ENCODE measurements around the gene ERN2. TPM values are rescaled to one million over a fixed set of nuclear protein-coding genes. Genes with fewer than 3 reads are reported as not detected.
"Not testable (repeated sequence)": the region's sequence is repeated elsewhere in the genome, so short reads cannot be mapped to it uniquely, and the experiment has no call there.

The ERN2 gene
- total RNA-seq, 4 donors from 2014 or later = 70.1 to 149 (median 92.3) TPM

DNA sequence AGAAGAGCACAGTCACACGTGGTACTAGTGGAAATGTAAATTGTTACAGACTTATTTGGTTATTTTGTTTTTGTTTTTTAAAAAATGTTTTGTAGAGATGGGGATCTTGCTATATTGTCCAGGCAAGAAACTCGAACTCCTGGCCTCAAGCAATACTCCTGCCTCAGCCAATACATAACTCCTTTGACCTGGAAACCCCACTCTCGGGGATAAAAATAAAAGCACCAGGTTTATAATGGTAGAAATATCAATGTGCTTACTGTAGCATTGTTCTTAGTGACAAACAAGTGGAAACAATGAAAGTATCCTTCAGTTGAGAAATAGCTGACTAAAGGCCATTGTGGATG, 11.7 kb upstream of the ERN2 start:
- Histone ChIP-seq H3K4me3 (no peak overlapping the region), H3K36me3 (no peaks in the 10 kb centered on the region), H3K27me3 (no peaks in the 10 kb centered on the region), H3K27ac (no peak overlapping the region), H3K4me1 (no peaks in the 10 kb centered on the region), H3K9me3 (no peaks in the 10 kb centered on the region)
- DNase-seq = no peak
- TF ChIP-seq, protein P1, sequence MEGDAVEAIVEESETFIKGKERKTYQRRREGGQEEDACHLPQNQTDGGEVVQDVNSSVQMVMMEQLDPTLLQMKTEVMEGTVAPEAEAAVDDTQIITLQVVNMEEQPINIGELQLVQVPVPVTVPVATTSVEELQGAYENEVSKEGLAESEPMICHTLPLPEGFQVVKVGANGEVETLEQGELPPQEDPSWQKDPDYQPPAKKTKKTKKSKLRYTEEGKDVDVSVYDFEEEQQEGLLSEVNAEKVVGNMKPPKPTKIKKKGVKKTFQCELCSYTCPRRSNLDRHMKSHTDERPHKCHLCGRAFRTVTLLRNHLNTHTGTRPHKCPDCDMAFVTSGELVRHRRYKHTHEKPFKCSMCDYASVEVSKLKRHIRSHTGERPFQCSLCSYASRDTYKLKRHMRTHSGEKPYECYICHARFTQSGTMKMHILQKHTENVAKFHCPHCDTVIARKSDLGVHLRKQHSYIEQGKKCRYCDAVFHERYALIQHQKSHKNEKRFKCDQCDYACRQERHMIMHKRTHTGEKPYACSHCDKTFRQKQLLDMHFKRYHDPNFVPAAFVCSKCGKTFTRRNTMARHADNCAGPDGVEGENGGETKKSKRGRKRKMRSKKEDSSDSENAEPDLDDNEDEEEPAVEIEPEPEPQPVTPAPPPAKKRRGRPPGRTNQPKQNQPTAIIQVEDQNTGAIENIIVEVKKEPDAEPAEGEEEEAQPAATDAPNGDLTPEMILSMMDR (IDR thresholded peaks at IDR 0.05) = no peak
- TF ChIP-seq POLR2A (IDR thresholded peaks at IDR 0.05) = no peak

DNA sequence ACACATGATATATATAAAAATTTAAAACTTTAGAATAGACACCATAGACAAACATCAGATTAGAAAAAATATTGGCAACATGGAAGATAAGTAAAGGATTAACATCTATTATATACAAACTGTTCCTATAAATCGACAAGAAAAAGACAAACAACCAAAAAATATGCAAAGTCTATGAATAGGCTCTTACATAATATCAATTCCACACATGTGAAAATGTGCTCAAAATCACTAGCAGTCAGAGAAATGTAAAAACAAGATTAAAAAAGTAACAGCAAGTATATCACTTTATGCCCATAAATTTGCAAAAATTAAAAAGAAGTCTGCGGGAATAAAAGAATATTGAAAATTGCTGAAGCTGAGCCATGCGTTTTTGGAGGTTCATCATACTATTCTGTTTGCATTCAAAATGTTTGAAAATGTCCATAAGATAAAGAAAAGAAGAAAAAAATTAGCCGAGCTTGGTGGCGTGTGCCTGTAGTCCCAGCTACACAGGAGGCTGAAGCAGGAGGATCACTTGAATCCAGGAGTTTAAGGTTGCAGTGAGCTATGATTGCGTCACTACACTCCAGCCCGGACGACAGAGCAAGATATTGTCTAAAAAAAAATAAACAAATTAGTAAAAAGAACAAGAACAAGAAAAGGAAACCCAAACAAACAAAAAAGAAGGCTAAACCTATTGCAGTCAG, 11.2 kb upstream of the ERN2 start:
- TF ChIP-seq POLR2A (IDR thresholded peaks at IDR 0.05) = no peak
- TF ChIP-seq, protein P1 (IDR thresholded peaks at IDR 0.05) = no peak
- Histone ChIP-seq H3K9me3 (no peaks in the 10 kb centered on the region), H3K4me3 (no peak overlapping the region), H3K36me3 (no peaks in the 10 kb centered on the region), H3K4me1 (no peaks in the 10 kb centered on the region), H3K27me3 (no peaks in the 10 kb centered on the region), H3K27ac (no peak overlapping the region)
- no peak for DNase-seq

GRCh38 chr16:23722613-23723240, 9.7 kb upstream of the ERN2 start:
- not testable (repeated sequence) for H3K9me3 ChIP-seq, H3K36me3 ChIP-seq, H3K4me3 ChIP-seq, H3K27me3 ChIP-seq, H3K27ac ChIP-seq, DNase-seq, H3K4me1 ChIP-seq

GRCh38 chr16:23716484-23716883, 3.5 kb upstream of the ERN2 start:
- H3K36me3 ChIP-seq = no peaks in the 10 kb centered on the region
- no peak for DNase-seq
- H3K27ac ChIP-seq = no peak overlapping the region
- TF ChIP-seq, protein P1 (IDR thresholded peaks at IDR 0.05) = no peak
- no peak for TF ChIP-seq POLR2A (IDR thresholded peaks at IDR 0.05)
- no peaks in the 10 kb centered on the region for H3K4me1 ChIP-seq
- no peak overlapping the region for H3K4me3 ChIP-seq
- no peaks in the 10 kb centered on the region for H3K9me3 ChIP-seq
- H3K27me3 ChIP-seq = no peaks in the 10 kb centered on the region

DNA sequence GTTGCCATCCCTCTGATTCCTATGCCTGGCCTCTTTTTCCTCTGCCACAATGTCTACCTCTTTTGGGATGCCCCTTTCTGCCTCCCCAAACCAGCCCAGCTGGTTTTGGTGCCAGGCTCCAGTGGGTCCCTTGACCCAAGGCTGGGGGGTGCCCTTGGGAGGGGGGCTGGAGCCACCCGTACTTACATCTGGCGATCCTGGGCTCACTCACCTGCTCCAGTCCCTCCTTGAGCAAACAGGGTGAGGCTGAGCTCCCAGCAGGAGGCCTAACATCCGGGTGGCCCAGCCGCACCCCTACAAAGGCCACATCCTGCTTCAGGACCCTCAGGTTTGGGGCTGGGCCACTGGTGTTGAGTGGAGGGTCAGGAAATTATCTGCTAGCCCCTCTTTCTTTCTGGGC, 1.2 kb downstream of the ERN2 start:
- Histone ChIP-seq H3K27ac (peak overlapping the region in 3 of 4 donors; percentile 66 to 73 (median 70)), H3K4me3 (peak overlapping the region in 1 of 4 donors; percentile 54)

DNA sequence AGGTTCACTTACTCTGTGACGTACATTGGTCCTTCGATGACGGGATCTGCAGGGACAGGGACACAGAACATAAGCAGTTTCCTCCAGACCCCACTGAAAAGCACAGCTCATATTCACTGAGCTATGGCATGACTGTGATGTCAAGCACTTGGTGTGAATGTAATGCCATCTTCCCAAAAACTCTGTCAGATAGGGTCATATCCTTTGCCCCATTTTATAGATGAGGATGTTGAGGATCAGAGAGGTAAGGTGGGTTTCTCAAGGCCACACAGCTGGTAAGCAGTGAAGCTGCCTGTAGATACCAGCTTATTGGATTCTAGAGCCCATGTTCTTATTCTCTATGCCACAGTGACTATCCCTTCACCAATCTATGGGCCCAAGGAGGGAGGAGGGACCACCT, 2.5 kb downstream of the ERN2 start:
- Histone ChIP-seq H3K27ac (no peak overlapping the region), H3K4me3 (no peak overlapping the region), H3K4me1 (no peaks in the 10 kb centered on the region), H3K36me3 (peaks cover 0 to 10% (median 0%) of the 10 kb centered on the region in 3 donors), H3K27me3 (no peaks in the 10 kb centered on the region), H3K9me3 (peaks cover 0 to 11% (median 0%) of the 10 kb centered on the region in 4 donors)
- TF ChIP-seq POLR2A (IDR thresholded peaks at IDR 0.05) = no peak
- TF ChIP-seq, protein P1 (IDR thresholded peaks at IDR 0.05) = no peak
- no peak for DNase-seq

More for the DNA sequence above, 1.2 kb downstream of the ERN2 start:
- TF ChIP-seq, protein P1 (IDR thresholded peaks at IDR 0.05) = no peak
- TF ChIP-seq POLR2A (IDR thresholded peaks at IDR 0.05) = no peak
- Histone ChIP-seq H3K9me3 (peaks cover 0 to 11% (median 0%) of the 10 kb centered on the region in 4 donors), H3K36me3 (peaks cover 0 to 10% (median 0%) of the 10 kb centered on the region in 3 donors), H3K27me3 (no peaks in the 10 kb centered on the region), H3K4me1 (no peaks in the 10 kb centered on the region)
- DNase-seq = peak in 2 of 3 donors; percentile 62 to 72

Measured in Peyer's patch (tissue), 4 donors.